Stimulated activated CD8-positive, alpha-beta memory T cell treated with anti-CD3 and anti-CD28 coated beads, Interleukin-12 subunit alpha, Interleukin-12 subunit beta, amount 100 ng/mL, for 24 hours (primary cell): ENCODE measurements around the gene NRK.
"Not testable (repeated sequence)": the region's sequence is repeated elsewhere in the genome, so short reads cannot be mapped to it uniquely, and the experiment has no call there.

ENCODE experiments used
- DNase-seq: peaks from one replicate; pipeline ENCODE4 v3.0.0-alpha.2; 2020; ENCODE audit errors: extremely low read depth

NRK gene, protein sequence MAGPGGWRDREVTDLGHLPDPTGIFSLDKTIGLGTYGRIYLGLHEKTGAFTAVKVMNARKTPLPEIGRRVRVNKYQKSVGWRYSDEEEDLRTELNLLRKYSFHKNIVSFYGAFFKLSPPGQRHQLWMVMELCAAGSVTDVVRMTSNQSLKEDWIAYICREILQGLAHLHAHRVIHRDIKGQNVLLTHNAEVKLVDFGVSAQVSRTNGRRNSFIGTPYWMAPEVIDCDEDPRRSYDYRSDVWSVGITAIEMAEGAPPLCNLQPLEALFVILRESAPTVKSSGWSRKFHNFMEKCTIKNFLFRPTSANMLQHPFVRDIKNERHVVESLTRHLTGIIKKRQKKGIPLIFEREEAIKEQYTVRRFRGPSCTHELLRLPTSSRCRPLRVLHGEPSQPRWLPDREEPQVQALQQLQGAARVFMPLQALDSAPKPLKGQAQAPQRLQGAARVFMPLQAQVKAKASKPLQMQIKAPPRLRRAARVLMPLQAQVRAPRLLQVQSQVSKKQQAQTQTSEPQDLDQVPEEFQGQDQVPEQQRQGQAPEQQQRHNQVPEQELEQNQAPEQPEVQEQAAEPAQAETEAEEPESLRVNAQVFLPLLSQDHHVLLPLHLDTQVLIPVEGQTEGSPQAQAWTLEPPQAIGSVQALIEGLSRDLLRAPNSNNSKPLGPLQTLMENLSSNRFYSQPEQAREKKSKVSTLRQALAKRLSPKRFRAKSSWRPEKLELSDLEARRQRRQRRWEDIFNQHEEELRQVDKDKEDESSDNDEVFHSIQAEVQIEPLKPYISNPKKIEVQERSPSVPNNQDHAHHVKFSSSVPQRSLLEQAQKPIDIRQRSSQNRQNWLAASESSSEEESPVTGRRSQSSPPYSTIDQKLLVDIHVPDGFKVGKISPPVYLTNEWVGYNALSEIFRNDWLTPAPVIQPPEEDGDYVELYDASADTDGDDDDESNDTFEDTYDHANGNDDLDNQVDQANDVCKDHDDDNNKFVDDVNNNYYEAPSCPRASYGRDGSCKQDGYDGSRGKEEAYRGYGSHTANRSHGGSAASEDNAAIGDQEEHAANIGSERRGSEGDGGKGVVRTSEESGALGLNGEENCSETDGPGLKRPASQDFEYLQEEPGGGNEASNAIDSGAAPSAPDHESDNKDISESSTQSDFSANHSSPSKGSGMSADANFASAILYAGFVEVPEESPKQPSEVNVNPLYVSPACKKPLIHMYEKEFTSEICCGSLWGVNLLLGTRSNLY (N-terminal part only)

DNA sequence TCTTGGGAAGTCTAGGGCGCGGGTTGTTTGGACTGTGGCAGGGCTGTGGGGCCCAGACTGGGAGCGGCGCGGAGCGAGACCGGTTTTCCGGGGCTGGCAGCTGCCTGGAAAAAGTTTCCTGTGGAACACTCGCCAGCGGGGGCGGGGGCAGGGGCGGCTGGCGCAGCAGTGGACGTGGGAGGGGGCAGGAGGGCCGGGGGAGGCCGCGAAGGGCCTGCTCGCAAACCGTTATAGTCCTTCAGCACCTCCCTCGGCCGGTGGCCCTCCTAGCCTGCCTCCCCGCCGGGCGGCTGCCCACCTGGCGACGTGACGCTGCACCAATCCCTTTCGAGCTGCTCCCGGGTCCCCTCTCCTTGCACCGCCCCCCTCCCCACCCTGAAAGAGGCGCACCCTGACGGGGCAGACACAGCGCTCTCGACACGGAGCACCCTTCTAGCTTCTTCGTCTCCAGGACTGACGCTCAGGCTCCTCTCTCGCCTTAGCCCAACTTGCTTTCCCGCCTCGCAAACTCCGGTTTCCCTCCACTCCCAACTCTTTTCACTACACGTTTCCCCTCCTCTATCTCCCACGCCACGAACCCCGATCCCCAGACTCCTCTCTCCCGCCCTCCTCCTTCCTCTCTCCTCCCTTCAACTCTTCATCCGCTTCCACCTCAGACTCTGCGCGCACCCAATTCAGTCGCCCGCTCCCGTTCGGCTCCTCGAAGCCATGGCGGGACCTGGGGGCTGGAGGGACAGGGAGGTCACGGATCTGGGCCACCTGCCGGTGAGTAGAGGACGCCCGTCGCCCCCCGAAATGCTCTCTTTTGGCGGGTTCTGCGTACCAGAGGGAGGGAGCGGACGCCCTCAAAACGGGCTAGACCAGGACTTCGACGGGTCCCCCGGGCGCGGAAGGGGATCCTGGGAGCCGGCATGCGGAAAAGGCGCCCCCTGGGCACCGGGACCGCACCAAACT, at the start of gene NRK:
NRK (plus strand) TSS at position 402 of the 954 bp plus-strand sequence; CDS start at position 709, 307 bp downstream.
- no peak for DNase-seq

DNA sequence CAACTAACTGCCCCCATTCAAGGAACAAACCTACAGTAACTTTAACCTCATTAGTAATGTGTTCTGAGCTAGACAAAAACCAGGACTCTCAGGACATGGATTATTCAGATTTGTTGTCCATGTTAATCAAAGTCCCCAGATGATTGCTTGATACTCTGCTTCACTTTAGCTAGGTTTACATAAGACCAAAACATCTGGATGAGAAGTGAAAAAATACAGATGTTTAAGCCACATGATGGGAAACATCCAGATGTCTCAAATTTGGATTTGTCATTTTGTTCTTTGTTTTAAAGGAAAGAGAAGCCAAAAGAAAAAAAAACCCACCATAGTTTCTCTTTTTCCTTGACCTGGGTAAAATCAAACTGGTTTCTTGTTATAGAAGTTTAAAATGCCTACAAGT, 48.5 kb upstream of the NRK start:
- no peak for DNase-seq

GRCh38 chrX:105775679-105776078, 46.7 kb upstream of the NRK start:
- DNase-seq = no peak

DNA sequence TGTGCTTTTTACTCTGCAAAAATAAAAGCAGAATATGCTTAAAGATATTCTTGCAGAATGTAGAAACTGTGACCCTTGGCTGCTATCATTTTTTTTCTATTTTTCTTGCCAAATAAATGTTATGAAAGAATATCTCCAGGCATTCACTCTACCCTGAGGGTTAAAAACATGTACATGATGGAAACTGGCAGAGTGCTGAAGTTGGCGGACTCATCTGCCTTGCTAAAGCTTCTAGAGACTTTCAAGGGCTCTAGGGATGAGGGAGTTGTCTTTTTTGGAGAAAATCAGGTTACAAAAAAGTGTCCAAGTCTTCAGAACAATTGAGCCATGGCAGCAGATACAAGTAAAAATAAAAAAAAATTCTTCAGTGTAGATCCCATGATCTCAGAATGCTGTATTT, 40.5 kb upstream of the NRK start:
- DNase-seq = no peak

- not testable (repeated sequence) for DNase-seq
Measured at GRCh38 chrX:105796877-105797276, 25.5 kb upstream of the NRK start.

DNA sequence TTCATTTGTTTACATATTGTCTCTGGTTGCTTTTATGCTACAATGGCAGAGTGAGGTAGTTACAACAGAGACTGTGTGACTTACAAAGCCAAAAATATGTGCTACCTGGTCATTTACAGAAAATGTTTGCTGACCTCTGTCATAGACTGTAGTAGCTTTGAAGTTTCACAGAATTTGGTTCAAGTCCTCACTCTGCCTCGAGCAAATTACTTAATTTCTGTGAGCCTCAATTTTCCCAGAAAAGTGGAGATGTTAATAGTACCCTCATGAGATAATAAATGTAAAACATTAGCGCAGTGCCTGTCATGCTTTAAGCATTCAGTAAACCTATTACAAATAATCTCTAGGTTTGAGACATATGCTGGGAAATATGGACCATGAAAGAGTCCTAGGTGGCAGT, 18.4 kb upstream of the NRK start:
- DNase-seq = no peak

DNA sequence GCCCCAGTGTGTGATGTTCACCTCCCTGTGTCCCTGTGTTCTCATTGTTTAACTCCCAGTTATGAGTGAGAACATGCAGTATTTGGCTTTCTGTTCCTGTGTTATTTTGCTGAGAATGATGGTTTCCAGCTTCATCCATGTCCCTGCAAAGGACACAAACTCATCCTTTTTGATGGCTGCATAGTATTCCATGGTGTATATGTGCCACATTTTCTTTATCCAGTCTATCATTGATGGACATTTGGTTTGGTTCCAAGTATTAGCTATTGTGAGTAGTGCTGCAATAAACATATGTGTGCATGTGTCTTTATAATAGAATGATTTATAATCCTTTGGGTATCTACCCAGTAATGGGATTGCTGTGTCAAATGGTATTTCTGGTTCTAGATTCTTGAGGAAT, 16.7 kb upstream of the NRK start:
- not testable (repeated sequence) for DNase-seq

GRCh38 chrX:105816517-105816916, 5.8 kb upstream of the NRK start:
- no peak for DNase-seq

GRCh38 chrX:105820247-105820646, 2.1 kb upstream of the NRK start:
- DNase-seq = no peak

DNA sequence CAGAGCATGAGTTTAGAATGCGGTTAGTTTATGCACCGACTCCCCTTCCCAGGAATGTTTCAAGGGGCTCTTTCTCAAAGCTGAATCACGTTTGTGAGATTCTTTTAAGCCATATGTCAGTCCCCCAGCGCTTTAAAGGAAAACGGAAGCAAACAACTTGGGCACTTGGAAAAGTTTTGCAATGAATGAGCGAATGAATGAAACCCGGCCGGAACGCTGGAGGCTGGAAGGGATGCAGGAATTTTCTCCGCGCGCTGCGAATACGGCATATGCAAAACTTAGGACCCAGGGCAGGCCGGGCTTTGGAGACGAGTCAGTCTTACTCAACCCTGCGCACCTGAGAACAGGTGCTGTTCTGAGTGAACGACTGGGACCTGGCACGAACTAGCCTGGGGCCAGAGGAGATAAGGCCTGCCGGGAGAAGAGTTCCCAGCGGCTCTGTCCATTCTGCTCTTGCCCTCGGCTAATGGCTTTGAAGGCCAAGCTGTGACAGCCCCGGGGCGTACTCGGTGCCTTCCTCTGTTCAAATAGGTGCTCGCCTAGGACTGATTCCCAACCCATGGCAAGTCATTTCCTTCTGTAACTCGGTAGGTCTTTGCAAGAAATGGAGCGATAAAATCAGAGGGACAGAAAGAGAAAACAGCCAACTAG, 743 bp upstream of the NRK start:
- DNase-seq = no peak

GRCh38 chrX:105823092-105823455, 735 bp downstream of the NRK start:
- no peak for DNase-seq

GRCh38 chrX:105829011-105829410, 6.7 kb downstream of the NRK start:
- no peak for DNase-seq

- no peak for DNase-seq
Measured at GRCh38 chrX:105837232-105837631, 14.9 kb downstream of the NRK start.

DNA sequence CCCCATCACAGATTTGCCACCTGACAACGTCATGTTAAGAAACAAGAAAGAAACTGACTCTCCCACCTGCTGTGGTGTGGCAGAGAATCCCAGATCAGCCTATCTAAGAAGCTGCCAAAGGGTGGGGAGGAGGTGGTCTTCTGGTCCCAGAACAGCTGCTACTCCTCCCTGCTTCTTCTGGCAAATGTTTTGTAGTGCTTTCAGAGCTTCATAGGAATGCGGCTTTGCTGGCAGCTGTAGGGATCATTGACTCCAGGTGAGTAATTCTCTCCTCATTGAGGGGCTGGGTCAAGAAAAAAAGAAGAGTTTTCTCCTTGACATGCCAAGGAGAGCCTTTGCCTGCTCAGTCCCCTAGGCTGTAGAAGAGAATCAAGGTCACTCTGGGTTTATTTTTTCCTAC, 23.3 kb downstream of the NRK start:
- DNase-seq = no peak

- DNase-seq = not testable (repeated sequence)
Measured at GRCh38 chrX:105850100-105850499, 27.8 kb downstream of the NRK start.

GRCh38 chrX:105865709-105866108, 43.4 kb downstream of the NRK start:
- DNase-seq = no peak

GRCh38 chrX:105869701-105870100, 47.4 kb downstream of the NRK start:
- no peak for DNase-seq

DNA sequence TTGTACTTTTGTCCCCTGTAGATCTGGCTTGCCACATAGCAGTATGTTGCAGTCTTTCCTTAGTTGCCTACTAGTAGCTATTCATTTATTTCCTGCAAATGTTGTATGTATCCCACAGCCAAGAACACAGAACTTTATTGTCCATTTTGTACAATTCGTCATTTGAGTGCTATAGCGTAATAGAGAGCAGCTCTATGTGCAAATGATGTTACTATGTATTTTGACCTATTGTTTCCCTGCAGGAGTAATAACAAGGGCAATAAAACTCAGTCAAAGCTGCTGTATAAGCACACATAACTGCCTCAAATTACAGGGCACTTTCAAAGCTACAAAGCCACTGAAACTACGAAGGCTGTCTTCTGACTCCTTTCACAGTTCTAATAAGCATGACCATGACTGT, 48.1 kb downstream of the NRK start:
- DNase-seq = no peak

GRCh38 chrX:105872941-105873340, 50.6 kb downstream of the NRK start:
- DNase-seq = no peak

DNA sequence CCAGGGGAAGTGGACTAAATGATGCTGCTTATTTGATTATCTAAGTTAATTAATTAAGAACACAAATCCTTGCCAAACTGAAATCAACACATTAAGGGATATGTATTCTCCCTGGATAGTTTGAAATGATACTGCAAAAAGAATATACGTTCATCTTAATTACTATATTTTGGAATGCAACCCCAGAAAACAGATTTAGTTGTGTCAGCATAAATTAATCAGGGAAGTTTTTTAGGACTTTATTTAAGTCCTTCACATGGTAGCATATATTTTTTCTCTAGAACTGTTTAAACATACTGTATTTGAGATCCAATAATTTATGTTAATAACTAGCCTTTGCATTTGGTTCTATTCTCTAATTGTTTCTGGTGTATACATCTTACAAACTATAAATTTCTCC, 52.5 kb downstream of the NRK start:
- no peak for DNase-seq

GRCh38 chrX:105876658-105877057, 54.3 kb downstream of the NRK start:
- no peak for DNase-seq
